Measurements from ENCODE around the gene IL21.

IL21 gene

DNA sequence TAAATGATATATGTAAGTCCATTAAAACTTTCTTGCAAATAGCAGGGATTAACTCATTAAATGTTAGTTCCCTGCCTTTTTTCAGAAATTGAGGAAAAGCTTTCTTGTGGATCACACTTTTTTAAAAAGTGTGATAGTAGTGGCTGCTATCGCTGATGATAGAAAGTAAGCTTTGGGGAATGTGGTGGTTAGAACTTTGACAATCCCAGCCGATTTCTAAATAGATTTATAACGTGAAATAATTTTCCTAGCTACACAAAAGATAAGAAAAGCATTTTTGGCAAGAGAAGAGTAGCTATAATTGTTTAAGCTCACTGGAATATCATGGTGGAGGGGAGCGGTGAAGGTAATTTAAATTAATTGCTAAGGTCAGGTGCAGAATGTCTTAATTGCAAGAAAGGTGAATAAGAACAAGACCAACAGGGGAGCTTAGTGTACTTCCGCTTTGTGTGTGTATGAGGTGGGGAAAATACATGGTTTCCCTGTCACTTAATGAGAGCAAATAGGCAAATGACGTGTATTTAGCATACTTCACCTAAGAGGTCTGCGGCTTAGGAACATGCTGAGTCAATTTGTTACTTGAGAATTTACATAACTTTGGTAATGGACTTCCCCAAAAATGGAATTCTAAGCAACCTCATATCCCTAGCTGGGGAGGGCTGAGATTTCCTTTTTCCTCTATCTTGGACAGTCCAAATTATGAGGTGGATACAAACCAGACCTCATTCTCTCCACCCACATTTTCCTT is 11.7 kb upstream of the IL21 start:
- DNase-seq = no peak

DNA sequence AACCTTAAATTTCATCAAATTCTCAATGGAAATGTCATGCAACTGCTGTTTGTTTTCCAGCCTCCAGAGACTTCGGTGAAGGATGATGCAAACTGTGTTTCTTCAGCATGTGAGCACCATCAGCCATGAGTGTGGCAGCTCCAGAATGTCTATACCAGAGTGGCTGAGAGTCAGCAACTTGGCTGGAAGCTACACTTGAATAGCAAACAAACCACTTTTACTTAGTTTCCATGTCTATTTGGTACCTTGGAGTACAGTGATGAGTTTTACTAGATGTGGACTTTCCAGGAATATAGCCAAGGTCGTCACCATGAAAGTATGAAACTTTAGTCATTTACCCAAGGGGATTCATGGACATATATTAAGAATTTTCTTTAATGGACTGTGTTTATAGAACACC is 4.3 kb upstream of the IL21 start:
- DNase-seq = no peak

DNA sequence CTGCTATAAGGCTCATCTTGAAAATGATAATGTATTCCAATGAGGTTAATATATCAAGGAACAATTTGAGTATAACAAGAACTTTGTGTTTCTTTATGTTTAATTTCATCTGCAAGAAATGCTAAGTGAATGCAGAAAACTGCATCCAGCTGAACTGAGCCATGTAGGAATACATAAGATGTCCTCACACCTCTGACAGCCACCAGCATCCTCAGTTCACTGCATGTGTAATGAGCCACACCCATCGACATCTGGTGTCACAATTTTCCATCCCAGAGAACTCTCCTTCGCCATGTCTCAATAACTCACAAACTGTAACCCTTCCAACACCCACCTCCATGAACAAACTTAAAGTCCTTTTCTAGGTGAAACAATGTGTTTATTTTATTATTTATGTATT is 3.3 kb upstream of the IL21 start:
- no peak for DNase-seq

DNA sequence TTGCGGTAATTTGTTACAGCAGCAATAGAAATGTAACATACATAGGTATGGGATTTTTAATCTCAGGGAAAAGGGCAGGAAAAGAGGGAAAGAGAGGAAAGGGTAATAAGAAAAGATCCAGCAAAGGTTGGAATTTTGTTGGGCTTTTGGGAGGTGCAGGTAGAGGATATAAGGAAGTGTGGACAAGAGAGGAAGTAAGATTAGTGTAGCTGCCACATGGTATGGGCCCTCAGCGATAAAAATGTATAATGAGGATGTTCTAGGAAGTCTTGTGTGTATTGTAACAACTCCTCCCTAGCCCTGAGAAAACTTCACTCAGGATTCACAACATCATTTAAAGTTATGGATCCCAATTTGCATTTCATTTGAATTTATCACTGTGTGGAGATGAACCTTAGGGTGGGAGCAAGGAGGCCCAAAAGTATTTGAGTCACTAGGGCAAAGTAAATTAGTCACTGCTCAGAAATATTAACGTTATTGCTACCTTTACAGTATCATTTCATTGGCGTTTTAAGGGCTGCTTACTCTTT is 2.8 kb upstream of the IL21 start:
- DNase-seq = peak; percentile 3

DNA sequence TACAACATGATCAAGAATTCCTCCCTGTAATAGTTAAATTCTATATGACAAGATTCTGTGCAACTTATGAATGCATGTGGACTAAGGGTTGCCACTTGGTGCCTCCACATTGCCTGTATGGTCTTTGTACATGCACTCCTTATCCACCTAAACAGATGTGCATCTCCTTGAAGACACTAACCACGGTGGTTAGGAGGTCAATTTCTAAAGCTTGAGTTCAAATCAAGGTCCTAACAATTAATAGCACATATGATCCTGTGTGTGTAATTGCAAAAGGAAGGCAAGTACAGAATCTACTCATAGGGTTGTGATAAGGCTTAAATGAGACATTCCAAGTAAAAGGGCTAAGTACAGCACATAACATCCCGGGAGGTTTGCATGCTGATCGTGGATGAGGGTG is 1.5 kb upstream of the IL21 start:
- no peak for DNase-seq

DNA sequence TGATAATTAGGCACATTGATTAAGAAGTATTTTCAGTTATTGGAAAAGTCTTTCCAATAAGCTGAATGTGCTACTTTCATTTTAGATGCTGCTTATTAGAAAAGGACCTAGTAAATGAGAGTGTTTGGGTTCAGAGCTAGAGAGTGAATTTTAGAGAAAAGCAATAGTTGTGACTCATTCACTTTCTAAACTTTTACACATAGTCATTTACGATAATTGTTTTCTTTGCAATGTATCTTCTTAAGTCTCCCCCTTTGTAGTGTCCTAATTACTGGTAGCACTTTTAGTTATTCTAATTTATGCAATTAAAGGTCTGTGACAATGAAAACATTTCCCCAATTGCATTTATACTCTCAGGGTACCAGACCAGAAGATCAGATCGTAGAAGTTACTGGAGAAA is 1.3 kb downstream of the IL21 start:
- DNase-seq = no peak

DNA sequence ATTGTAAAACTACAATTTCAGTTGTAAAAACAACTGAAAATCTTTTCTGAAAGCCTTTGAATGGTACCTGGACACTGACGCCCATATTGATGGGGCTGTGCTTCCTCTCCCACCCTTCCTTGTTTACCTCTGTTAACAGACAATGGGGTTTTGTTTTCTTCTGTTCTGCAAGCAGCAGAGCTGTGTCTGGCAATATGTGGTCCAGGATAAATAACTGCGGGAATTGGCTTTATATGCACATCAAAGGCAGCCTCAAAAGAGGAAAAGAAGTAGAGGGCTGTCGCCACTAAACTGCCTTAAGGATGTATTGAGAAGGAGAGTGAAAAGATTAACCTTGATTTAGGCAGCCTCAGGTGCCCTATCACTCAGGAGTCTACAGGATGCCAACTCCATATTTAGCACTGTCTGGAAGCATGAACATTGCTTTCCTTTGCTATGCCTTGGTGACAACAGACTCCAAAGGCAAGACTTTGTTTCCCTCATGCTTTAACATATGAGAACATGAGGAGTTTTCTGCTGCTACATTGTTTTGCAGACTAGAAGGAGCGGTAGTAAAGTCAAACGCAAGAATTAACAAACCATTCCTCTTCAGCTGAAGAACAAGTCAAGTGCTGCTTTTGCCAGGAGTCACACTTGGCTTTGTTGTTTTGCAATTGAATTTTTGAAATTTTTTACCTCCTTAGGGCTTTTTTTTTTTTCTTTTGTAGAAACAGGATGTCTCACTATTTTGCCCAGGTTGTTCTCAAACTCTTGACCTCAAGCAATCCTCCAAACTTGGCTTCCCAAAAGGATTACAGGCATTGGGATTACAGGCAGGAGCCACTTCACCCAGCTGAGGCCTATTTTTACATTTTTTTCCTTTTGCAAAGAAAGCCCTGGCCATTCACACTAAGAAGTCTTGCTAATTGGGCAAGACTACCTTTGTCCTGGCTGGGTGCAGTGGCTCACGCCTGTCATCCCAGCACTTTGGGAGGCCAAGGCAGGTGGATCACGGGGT is 3.0 kb downstream of the IL21 start:
- no peak for DNase-seq

DNA sequence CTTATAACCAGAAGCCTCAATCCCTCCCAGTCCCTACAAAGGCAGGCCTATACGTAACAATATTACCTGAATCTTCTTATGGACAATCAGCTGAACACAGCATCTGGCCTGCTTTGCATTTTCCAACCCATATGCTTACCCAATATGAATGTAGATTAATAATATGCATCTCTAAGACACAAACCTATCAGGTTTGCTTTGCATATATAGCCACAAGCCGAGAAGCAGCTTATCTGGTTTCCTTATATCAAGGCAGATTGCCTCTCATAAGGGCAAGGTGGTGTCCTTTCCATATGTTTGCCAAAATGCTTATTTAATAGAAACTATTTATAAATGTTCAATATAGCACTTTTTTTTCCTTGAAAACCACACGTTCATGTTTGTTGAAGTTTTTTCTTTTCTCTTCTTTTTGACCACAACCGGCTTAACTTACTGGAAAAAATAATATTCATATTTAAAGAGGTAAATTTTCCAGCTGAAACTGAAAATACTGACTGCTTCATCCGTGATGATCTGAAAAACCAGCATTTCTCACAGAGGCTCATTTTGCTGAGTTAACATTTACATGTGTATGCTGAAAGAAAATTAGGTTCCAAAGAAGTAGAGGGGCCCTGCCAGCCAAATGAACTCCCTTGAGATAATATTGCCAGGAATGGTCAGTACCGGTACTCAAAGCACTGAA is 3.8 kb downstream of the IL21 start:
- DNase-seq = no peak

DNA sequence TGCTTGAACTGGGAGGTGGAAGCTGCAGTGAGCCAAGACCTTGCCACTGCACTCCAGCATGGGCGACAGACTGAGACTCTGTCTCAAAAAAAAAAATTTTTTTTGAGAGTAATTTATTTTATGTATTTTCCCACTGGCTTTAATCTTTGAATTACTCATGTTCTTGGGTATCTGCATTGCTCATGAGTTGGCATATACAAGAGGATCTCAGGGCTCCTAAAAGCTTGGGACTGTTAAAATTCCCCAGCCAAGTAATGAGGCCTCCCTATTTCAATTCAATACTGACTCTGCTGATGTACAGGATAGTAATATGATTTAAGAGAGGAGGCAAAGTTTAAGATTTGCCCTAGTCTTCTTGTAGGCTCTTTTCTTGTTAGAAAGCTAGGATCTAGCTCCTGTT is 6.2 kb downstream of the IL21 start:
- no peak for DNase-seq

DNA sequence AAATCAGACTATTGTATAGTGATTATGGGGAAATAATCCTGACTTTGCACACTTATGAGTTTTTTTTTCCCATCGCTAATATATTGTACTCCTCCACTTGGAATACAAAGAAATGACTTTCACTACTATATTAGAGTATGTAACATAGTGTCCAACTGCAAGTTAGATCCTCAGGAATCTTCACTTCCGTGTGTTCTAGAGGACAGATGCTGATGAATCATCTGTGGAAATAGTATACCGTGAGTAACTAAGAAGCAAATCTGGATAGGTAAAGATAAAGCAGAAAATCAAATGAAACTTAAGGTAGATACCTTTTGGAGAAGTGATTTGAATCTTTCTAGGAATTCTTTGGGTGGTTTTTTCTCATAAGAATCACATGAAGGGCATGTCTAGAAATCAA is 8.3 kb downstream of the IL21 start:
- DNase-seq = no peak

DNA sequence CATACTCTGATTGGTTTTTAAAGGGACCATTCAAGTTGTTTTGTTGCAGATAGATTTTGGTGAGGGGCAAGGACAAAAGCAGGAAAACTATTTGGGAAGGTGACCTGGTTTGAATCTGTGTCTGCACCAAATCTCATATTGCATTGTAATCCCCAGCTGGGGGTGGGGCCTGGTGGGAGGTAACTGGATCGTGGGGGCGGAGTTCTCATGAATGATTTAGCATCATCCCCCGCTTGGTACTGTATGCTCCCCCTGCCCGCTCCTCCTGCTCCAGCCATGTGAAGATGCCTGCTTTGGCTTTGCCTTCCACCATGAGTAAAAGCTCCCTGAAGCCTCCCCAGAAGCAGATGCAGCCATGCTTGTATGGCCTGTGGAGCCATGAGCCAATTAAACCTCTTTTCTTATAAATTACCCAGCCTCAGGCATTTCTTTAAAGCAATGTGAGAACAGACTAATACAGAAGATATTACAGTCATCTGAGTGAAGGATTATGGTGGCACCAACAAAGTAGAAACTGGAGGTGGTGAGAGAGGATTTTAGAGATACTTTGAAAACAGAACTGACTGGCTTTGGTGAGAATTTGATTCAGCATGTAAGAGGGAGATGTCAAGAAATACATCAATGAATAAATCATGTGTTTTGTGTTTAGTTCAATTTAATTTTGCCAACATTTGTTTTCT is 14.4 kb downstream of the IL21 start:
- no peak for DNase-seq

DNA sequence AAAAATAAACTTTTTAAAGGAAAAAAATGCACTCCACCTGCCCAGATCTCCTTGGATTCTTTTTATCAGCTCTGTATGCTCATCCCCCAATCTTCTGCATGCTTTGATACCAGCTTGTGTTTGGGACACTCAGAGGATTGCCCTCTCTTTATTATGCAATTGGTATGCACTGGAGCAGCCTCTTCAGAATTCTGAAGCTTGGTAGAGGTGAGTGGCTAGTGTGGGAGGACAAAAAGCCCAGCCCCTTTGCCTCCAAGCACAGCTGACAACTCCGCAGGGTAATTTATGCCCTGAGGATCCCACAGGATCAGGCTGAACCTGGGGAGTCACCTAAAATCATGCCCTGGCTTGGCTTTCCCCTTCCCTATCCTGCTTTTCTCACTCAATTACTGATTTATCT is 16.7 kb downstream of the IL21 start:
- no peak for DNase-seq

DNA sequence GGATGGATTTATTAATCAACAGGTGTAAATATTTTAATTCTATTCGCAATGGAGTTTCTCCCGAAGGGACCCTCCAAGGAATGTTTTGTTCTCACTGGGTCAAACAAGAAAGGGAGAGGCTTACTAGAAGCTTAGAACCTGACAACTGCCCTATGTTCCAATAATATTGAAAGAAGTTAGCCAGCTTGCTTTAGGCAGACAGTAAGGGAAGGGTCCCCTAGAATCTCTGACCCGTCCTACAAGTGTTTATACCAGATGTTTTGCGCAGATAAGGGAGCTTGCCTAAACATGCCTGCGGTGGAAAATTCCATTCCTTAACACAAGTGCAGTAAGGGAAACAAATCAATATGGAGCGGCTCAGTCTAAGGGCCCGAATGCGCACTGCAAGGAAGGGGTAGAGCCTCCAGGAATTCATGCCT is 17.7 kb downstream of the IL21 start:
- DNase-seq = no peak

DNA sequence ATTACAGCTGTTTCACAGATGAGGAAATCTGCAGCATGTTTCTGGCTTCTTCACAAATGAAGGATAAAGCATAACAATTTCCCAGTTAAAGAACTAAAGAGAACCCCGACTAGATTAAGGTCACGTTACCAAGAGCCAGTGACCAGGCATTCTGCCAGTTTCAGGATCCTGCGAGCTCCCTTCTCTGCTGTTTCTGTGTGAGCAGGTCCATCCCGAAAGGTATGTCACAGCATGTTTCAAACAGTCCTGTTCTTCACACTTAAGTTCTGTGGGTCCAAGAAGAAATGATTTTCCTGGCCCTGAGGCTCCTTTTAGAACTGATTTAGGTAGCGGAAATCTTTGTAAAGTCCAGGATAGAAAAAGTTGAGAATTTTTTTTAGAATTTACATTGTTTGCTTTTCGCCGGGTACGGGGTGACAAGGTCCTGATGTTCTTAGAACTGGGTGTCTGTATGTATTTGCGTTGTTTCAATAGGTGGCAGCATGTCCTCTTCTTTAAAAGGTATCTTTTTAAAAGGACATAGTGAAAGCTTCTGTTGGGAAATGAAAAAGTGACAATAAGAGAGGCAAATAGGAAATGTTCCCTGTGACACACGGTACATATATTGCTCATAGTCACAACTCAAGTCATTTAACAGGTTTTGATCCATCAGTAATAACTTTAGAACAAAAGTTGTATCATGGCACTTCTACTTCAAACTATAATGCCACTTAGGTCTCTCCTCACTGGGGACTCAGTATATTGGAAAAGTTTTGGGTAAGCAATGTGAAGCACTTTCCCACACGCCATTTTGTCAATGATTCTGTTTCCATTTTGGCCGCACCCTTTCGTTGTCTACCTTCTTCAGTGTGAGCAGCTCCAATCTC is 18.4 kb downstream of the IL21 start:
- DNase-seq = peak; percentile 68

DNA sequence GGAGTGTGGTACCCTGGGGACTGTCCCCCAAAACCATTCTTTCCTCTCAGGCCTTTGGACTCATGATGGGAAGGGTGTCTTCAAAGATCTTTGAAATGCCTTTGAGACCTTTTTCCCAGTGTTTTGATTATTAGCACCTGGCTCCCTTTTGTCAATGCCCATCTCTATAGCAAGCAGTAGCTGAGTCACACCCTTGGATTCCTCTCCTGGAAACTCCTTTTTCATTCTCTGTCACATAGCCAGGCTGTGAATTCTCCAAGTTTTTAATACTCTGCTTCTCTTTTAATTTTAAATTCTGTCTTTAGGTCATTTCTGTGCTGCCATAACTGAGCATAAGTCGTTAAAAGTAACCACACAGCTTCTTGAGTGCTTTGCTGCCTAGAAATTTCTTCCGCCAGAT is 29.7 kb downstream of the IL21 start:
- DNase-seq = no peak

DNA sequence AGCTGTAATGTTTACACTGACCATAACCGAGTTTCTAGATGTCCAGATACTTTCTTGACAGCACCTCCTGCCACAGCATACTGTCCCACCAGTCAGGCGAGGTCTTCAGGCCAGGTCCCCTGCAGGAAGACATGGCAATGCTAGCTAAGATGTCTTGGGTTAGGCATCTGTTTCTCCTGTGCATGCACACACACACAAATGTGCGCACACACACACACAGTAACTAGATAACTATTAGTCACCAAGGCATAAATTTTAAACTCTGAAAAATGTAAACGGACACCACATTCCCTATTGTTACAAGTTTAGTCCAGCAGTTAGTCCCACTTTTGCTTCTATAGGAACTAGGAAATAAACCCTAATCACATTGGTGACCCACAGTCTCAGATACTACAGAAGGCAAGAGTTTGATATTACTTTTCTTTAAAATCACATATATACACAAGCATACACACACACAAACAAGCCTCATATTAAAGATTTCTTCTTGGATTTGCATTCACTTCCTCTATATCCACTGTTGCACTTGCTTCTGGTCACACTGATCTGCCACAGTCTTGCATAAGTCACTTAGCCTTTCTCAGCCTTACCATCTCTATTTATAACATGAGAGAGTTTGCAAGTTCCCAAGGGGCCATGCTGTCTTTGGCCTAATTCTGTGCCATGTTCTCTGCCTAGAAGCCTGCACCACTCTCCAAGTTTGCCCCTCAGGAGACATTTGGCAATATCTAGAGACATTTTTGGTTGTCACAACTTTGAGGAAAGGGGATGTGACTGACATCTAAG is 32.2 kb downstream of the IL21 start:
- peak; percentile 97 for DNase-seq

DNA sequence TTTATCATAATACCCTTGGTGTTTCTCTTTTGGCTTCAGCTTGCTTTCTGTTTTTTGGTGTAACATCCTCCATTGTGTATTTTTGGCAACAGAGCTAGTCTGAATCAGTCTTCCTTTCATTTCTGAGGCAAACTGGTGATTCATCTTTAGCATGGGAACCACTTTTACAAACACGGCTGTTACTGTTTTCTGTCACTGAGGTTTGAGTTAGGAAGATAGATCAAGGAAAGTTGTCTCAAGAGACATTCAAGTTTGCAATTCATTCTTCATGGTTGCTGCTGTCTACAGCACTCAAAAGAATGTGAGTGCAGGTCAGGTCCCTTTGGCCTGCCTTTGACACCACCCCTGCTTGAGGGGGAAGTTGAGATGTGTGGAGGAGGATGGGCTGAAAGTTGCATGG is 36.3 kb downstream of the IL21 start:
- peak; percentile 82 for DNase-seq

DNA sequence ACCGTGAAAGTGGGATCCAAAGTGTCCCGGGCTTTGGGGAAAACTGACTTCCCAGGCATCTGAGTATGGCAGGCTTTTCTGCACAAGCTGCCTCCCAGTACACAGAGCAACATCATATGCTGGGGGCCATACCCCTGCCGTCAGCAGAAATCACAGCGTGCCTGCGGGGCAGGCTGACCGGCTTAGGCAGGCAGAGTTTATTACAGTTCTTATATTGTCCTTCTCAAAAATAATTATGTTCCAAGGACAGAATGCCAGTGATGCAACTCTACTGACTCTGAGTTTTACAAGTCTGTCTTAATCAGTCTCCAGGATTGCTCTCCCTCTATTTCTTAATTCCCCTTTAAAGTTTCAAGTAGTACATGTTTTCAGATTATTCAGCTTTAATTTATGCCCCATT is 37.0 kb downstream of the IL21 start:
- DNase-seq = peak; percentile 51

DNA sequence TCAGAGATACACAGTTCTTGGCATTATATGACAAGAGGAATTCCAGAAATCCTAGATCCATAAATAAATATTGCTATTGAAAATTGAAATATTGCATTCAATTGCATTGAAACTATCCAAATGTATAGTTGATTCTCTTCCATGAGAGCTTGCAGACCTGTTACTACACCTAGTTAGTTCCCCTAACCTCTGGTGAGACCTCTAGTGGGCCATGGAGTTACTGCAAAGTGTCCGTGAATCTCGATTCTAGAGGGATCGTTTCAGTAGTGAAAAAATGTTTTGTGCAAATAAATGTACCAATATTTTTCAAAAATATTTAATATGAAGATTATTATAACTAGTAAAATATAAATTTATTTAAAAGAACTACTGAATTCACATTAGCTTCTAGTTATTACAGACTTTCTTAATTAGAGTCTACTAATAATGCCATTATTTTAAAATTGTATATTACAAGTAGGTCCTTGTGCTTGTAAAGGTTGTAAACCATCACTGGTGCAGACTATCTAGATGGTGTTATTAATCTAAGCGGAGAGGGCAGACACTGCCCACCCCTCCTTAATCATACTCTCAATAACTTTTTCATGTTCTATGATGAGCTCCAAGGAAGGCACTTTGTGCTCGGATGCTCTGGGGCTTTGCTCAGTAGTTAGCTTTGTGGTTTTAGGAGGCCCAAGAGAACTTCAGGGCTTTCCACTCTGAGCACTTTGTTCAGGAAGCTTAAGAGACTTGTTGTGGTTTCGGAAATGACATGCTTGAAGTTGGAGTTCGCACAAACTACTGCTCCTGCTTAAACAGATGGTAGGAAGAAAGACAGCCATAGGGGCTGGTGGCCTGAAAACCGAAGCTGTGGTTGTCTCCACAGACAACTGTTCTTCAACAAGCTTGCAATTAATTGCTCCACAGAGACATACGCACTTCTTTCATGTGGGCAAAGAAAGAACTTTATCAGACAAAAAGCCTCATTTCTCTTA is 42.8 kb downstream of the IL21 start:
- DNase-seq = peak; percentile 97

DNA sequence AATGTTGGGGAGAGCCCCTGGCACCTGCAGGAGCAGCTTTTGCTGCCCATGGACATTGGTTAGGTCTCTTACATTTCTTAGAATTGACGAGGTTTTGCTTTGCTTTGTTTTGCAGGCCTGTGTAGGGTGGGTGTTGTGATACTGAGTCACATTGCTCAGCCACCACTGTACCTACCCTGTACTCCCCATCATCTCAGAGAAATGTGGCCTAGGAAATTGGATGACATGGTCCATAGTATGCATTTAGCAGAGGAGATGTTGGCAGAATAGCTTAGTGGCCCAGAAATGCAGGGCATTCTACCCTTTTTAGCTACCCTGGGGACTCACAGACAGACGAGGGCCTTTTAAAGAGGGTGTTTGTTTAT is 43.7 kb downstream of the IL21 start:
- no peak for DNase-seq

All from MV-4-11 (cell line).